Measurements from ENCODE around the gene NXPE2.

- TF ChIP-seq EZH2 (IDR thresholded peaks at IDR 0.05; ENCODE audit: borderline replicate concordance, insufficient read depth, low read depth, low read length, poor library complexity, severe bottlenecking) (no peak), CTCF (IDR thresholded peaks at IDR 0.05) (no peak)
Measured at GRCh38 chr11:114684636-114685035, 6.3 kb downstream of the NXPE2 start.
